Heart left ventricle (tissue), 16 donors: ENCODE results near the gene PCSK6. TPM values are rescaled to one million over a fixed set of nuclear protein-coding genes. Genes with fewer than 3 reads are reported as not detected.
A peak's percentile ranks its signal among the peaks of the same experiment; 100 is the strongest.

Experiments
- ATAC-seq, 4 donors: fragments of 200-7000 bp; cut with Tn5 transposase; one replicate each; pipeline ENCODE4 v1.9.1; 2020 to 2022; ENCODE audit warnings: moderate library complexity in 4 of 4, mild to moderate bottlenecking in 3 of 4, moderate number of reproducible peaks in 1 of 4
- DNase-seq, 5 donors: peaks; one replicate each; pipeline ENCODE4 v3.0.0-alpha.2; 2020
- H3K27ac ChIP-seq, 12 donors: fragments of 200-600 bp; sonication (generic) in 4 of 12; one replicate each; pipeline versions ENCODE4 v1.5.0 to v1.8.0; 2016 to 2022; ENCODE audit warnings: mild to moderate bottlenecking in 2 of 12
- H3K27me3 ChIP-seq, 9 donors: fragments of 200-600 bp; sonication (generic) in 2 of 9; one replicate each; pipeline versions ENCODE4 v1.5.1 to v1.8.0; 2016 to 2022; ENCODE audit warnings: mild to moderate bottlenecking in 3 of 9
- H3K36me3 ChIP-seq, 9 donors: fragments of 200-600 bp; sonication (generic) in 2 of 9; one replicate each; pipeline versions ENCODE4 v1.5.0 to v1.8.0; 2018 to 2022; ENCODE audit warnings: mild to moderate bottlenecking in 2 of 9
- H3K4me1 ChIP-seq, 12 donors: fragments of 200-600 bp; sonication (generic) in 4 of 12; one replicate each; pipeline versions ENCODE4 v1.5.0 to v1.8.0; 2016 to 2022; ENCODE audit warnings: mild to moderate bottlenecking in 3 of 12
- H3K4me3 ChIP-seq, 12 donors: fragments of 200-600 bp; sonication (generic) in 4 of 12; one replicate each; pipeline versions ENCODE4 v1.5.0 to v1.8.0; 2017 to 2022; ENCODE audit warnings: mild to moderate bottlenecking in 9 of 12, moderate library complexity in 4 of 12
- H3K9me3 ChIP-seq, 12 donors: fragments of 200-600 bp; sonication (generic) in 4 of 12; one replicate each; pipeline versions ENCODE4 v1.5.0 to v1.8.0; 2016 to 2022; ENCODE audit warnings: mild to moderate bottlenecking in 1 of 12
- POLR2A ChIP-seq, 2 donors: fragments of 450-650 bp; IDR thresholded peaks; one replicate each; pipeline ENCODE4 v1.6.1; 2017; ENCODE audit warnings: antibody characterized with exemption in 2 of 2, mild to moderate bottlenecking in 2 of 2, moderate library complexity in 2 of 2
- WGBS, 4 donors: extraction: QIAGEN DNeasy Blood & Tissue Kit in 2 of 4; methylation state at CpG; one replicate each; pipeline versions ENCODE4 v1.1.5 to v1.1.7; 2013 to 2018; 5-methylcytosine and 5-hydroxymethylcytosine counted together
- intact Hi-C, 10 donors: fragments of 100-400 bp; cut with DNase I; formaldehyde crosslinking; loops; one replicate each; pipeline versions ENCODE4 v1.11.1 to v1.14.2; 2022
- polyA plus RNA-seq, 2 donors: library from polyadenylated mRNA; stranded (reverse); fragments of 200-250 nt; gene quantifications; one replicate each; pipeline ENCODE4 v1.2.3, GENCODE V29; 2013
- total RNA-seq, 9 donors: library from RNA; depleted of rRNA in 2 of 9; stranded (reverse); fragments of >200 nt in 2 of 9; fragmentation: NEBNext Ultra II Directional in 3 of 9; extraction: Animal tissue kit (Norgen Biotek cat#: 25700) in 3 of 9; gene quantifications; one replicate each; pipeline versions ENCODE4 v1.1.0 to v1.2.4, GENCODE V29; 2016 to 2023
- TF ChIP-seq, protein P1 (sequence below), 12 donors: fragments of 200-600 bp; sonication (generic) in 4 of 12; IDR thresholded peaks; one replicate each; pipeline versions ENCODE4 v1.5.0 to v1.8.0; 2018 to 2022; ENCODE audit warnings: antibody characterized with exemption in 12 of 12, mild to moderate bottlenecking in 5 of 12
- donor health status: ischemic (EF 13 %, LVEDD 7.1; RV severe dilation, severe dysfunction).
- donor health status: healthy with polysubstance abuse.
- donor health status: DM: no; HTN: yes; CAD: no.
- donor health status: DM: no; HTN: no; CAD: no.
- donor health status: ischemic (EF 25% LVEDD 6.9; RV normal size, moderate dysfunction).
- donor health status: ischemic (EF 25% LVEDD 5.7; RV mildly dilated, moderate dysfunction).
- donor health status: healthy.
- donor health status: DM: yes; HTN: yes; CAD: no.
- donor health status: ischemic (EF 35%, LVEDD 5.7; RV mildly dilated, moderate dysfunction).
- donor health status: nonischemic (EF 11% LVEDD 7.7; RV severe dilation, severe dysfunction).
- donor health status: DM: yes; HTN: yes; CAD: no.
- donor health status: PGD.
- donor health status: ischemic (EF 29% LVEDD 5.4; RV normal size, mild dysfunction).
- donor health status: nonischemic (EF 23%, LVEDD 6.1; RV moderate dilation, normal function).

The PCSK6 gene
- total and polyA plus RNA-seq, 11 donors: 7.3 to 41.7 (median 22.3) TPM

DNA sequence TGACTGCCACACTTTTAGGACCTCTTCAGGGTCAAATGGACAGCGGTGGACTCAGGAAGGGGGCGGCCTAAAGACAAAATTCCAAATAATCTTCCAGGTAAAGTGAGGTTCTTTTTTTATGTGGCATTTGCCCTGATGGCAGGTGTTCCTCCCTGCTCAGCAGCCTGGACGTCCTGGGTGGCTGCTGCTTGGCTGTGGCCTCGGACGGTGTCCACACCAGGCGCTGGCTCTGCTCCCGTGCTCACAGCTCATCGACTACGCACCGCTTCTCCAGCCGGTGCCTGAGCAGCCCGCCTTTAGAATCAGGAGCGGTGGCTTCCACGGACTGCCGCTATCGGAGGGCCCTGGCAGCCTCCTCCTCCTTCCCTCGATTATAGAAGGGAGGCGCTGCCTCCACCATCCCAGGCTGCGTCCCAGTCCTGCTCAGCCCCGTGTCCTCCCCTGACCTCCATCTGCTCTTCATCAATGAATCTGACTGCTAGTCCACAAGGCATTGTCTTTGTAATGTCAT, 41.9 kb downstream of the PCSK6 start:
- WGBS, 4 donors: 85 to 96% (median 91%) methylated on average over 19 to 20 of the region's 20 CpGs
- Histone ChIP-seq H3K4me3 (no peak overlapping the region), H3K9me3 (peaks cover 0 to 4% (median 0%) of the 10 kb centered on the region in 12 donors), H3K27ac (peak overlapping the region in 3 of 12 donors; percentile 64 to 77 (median 73)), H3K4me1 (peaks cover 2 to 56% (median 37%) of the 10 kb centered on the region in 12 donors), H3K36me3 (no peaks in the 10 kb centered on the region), H3K27me3 (no peaks in the 10 kb centered on the region)
- no peak for ATAC-seq
- no peak for TF ChIP-seq POLR2A (IDR thresholded peaks at IDR 0.05)
- TF ChIP-seq, protein P1, sequence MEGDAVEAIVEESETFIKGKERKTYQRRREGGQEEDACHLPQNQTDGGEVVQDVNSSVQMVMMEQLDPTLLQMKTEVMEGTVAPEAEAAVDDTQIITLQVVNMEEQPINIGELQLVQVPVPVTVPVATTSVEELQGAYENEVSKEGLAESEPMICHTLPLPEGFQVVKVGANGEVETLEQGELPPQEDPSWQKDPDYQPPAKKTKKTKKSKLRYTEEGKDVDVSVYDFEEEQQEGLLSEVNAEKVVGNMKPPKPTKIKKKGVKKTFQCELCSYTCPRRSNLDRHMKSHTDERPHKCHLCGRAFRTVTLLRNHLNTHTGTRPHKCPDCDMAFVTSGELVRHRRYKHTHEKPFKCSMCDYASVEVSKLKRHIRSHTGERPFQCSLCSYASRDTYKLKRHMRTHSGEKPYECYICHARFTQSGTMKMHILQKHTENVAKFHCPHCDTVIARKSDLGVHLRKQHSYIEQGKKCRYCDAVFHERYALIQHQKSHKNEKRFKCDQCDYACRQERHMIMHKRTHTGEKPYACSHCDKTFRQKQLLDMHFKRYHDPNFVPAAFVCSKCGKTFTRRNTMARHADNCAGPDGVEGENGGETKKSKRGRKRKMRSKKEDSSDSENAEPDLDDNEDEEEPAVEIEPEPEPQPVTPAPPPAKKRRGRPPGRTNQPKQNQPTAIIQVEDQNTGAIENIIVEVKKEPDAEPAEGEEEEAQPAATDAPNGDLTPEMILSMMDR (IDR thresholded peaks at IDR 0.05): no peak
- DNase-seq: peak in 2 of 5 donors; percentile 51 to 60
- intact Hi-C loops: loop anchor here in 2 of 10 donors (5.0 to 10.0 kb wide), 2 partner anchors 40 to 47 kb away; partner anchors contain the start of gene PCSK6 (in 1 of the 2)

DNA sequence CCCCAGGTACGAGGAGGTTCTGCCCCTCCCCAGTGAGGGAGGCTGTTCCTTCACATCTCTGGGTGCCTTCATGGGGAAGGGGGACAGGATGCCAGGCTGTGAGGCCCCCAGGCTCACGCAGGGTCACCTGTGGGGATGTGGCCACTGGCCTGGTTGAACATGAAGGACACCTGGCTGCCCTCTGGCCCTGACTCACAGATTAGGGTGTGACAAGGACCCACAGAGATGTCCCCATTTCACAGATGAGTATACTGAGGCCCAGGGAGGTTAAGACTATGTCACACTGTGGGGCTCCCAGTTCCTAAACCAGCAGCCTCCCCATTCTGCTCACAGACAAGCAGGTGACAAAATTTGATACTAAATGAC, 42.4 kb downstream of the PCSK6 start:
- H3K4me3 ChIP-seq: no peak overlapping the region
- H3K27ac ChIP-seq: peak overlapping the region in 8 of 12 donors; percentile 7 to 77 (median 56)
- ATAC-seq (no peak), DNase-seq (no peak)
- H3K4me1 ChIP-seq: peaks cover 2 to 55% (median 34%) of the 10 kb centered on the region in 12 donors
- no peaks in the 10 kb centered on the region for H3K27me3 ChIP-seq
- intact Hi-C loops: loop anchor here in 2 of 10 donors (5.0 to 10.0 kb wide), 2 partner anchors 40 to 48 kb away; partner anchors contain the start of gene PCSK6 (in 1 of the 2)
- no peaks in the 10 kb centered on the region for H3K36me3 ChIP-seq
- no peak for TF ChIP-seq POLR2A (IDR thresholded peaks at IDR 0.05)
- TF ChIP-seq, protein P1 (IDR thresholded peaks at IDR 0.05): no peak
- WGBS, 4 donors: 95 to 100% (median 98%) methylated on average over 1 to 2 of the region's 2 CpGs
- H3K9me3 ChIP-seq: peaks cover 0 to 4% (median 0%) of the 10 kb centered on the region in 12 donors

DNA sequence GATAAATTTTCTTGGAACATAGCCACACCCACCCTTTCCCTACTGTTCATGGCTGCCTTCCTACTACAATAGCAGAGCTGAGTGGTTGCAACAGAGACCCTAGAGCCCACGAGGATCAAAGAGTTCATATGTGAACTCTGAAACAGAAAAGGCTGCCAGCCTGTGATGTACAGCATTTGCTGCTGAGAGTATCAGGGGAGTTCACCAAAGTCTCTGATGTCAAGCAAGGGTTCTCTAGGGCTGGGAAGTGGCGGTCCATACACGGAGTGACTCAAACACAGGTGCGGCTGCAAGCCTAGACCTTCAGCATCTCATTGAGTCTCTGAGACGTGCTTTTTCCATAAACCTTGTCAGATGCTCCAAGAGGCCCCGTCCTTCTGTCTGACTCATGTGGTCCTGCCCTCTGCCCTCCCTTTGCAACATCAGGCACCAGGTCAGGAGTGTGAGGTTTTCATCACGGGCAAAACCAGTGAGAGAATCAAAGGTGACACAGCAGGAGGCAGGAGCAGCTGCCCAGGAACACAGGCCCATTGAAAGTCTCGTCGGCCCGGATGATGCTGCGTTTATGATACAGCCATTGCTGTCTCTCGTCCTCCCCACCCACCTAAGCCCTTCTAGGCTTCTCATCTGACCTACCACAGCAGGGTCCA, 42.9 kb downstream of the PCSK6 start:
- WGBS, 4 donors: 56 to 74% (median 63%) methylated on average over 8 to 12 of the region's 12 CpGs
- DNase-seq (no peak), ATAC-seq (peak in 2 of 4 donors; percentile 10 to 18)
- Histone ChIP-seq H3K36me3 (no peaks in the 10 kb centered on the region), H3K9me3 (peaks cover 0 to 4% (median 0%) of the 10 kb centered on the region in 12 donors), H3K4me3 (no peak overlapping the region), H3K27me3 (no peaks in the 10 kb centered on the region), H3K4me1 (peaks cover 2 to 50% (median 30%) of the 10 kb centered on the region in 12 donors), H3K27ac (peak overlapping the region in 10 of 12 donors; percentile 7 to 77 (median 56))
- intact Hi-C loops: loop anchor here in 2 of 10 donors (5.0 to 10.0 kb wide), 2 partner anchors 41 to 48 kb away; partner anchors contain the start of gene PCSK6 (in 1 of the 2)
- TF ChIP-seq POLR2A (IDR thresholded peaks at IDR 0.05): no peak
- TF ChIP-seq, protein P1 (IDR thresholded peaks at IDR 0.05): no peak
